GM12878 (cell line): ENCODE data around the gene MFSD11. TPM values are rescaled to one million over a fixed set of nuclear protein-coding genes. Genes with fewer than 3 reads are reported as not detected.

Experiments
- ATAC-seq: fragments of 200-7000 bp; cut with Tn5 transposase; 3 replicates; pipeline ENCODE4 v1.9.1; 2020; ENCODE audit warnings: mild to moderate bottlenecking, moderate library complexity
- BruUV-seq: library from RNA; stranded (reverse); fragments of 400-500 nt; replicated peaks from 2 replicates; lab custom pipeline; 2021; lab: Mats Ljungman, UMichigan
- CTCF ChIA-PET: fragments of 300-600 bp; sonication (Branson Sonifier 250); formaldehyde crosslinking; extraction: SDS; loops from one replicate; lab custom pipeline; 2021; ENCODE audit warnings: inconsistent platforms; lab: Yijun Ruan, JAX
- POLR2A ChIA-PET: fragments of 350-600 bp; formaldehyde crosslinking; extraction: SDS; loops from one replicate; lab custom pipeline; 2021; ENCODE audit warnings: inconsistent platforms; lab: Charles Lee
- RAD21 ChIA-PET: fragments of 300-600 bp; sonication (Branson Sonifier 250); formaldehyde crosslinking; loops from one replicate; lab custom pipeline; 2023; ENCODE audit warnings: antibody characterized with exemption; ENCODE audit not compliant: unreplicated experiment; lab: Charles Lee
- SMC1A ChIA-PET: fragments of 300-600 bp; sonication (Branson Sonifier 250); formaldehyde crosslinking; loops from one replicate; lab custom pipeline; 2023; ENCODE audit not compliant: unreplicated experiment, uncharacterized antibody; lab: Charles Lee
- DNase-seq: peaks from one replicate; pipeline ENCODE4 v3.0.0-alpha.2; 2011; ENCODE audit warnings: low read depth, low spot score
- FAIRE-seq: peaks from 3 replicates; lab custom pipeline; 2011; peaks lifted over from hg19 to GRCh38; lab: Jason Lieb, UNC
- H2AFZ ChIP-seq: 2 replicates; pipeline ENCODE4 v1.6.0; 2011; ENCODE audit warnings: low read depth, low read length, control low read depth; ENCODE audit not compliant: control insufficient read depth
- H3K27ac ChIP-seq: 2 replicates; pipeline ENCODE4 v1.5.1; 2011; ENCODE audit warnings: control low read depth; ENCODE audit not compliant: control insufficient read depth, insufficient read depth
- H3K27me3 ChIP-seq, 2 experiments: replicated peaks in 1 of 2; 2 replicates each; pipeline versions ENCODE4 v1.6.0 to v1.6.1; 2011; ENCODE audit warnings: low read length in 1 of 2; ENCODE audit not compliant: control insufficient read depth in 2 of 2, insufficient read depth in 2 of 2
- H3K36me3 ChIP-seq, 2 experiments: 2 replicates each; pipeline ENCODE4 v1.5.1; 2011; ENCODE audit warnings: low read length in 1 of 2; ENCODE audit not compliant: control insufficient read depth in 2 of 2, insufficient read depth in 2 of 2
- H3K4me1 ChIP-seq: 2 replicates; pipeline ENCODE4 v1.6.1; 2011; ENCODE audit warnings: mild to moderate bottlenecking, low read length, moderate library complexity, mixed read lengths; ENCODE audit not compliant: control insufficient read depth, insufficient read depth
- H3K4me2 ChIP-seq: 2 replicates; pipeline ENCODE4 v1.6.0; 2011; ENCODE audit warnings: control low read depth; ENCODE audit not compliant: control insufficient read depth, insufficient read depth
- H3K4me3 ChIP-seq: fragments of 200-600 bp; sonication (generic); 2 replicates; pipeline ENCODE4 v1.5.1; 2016
- H3K79me2 ChIP-seq: 2 replicates; pipeline ENCODE4 v1.6.0; 2011; ENCODE audit warnings: low read length; ENCODE audit not compliant: control insufficient read depth, insufficient read depth
- H3K9ac ChIP-seq: 2 replicates; pipeline ENCODE4 v1.8.0; 2011; ENCODE audit warnings: low read length, control low read depth, mixed read lengths; ENCODE audit not compliant: control insufficient read depth, insufficient read depth
- H3K9me3 ChIP-seq: replicated peaks from 3 replicates; pipeline ENCODE4 v1.5.1; 2011; ENCODE audit warnings: mild to moderate bottlenecking, low read length; ENCODE audit not compliant: control insufficient read depth, insufficient read depth
- H4K20me1 ChIP-seq: 2 replicates; pipeline ENCODE4 v1.6.0; 2011; ENCODE audit not compliant: control insufficient read depth, insufficient read depth
- CHD1 ChIP-seq: IDR thresholded peaks from 2 replicates; pipeline ENCODE4 v1.6.1; 2012; ENCODE audit warnings: low read depth, low read length, improper control_type of control experiment
- CREB1 ChIP-seq: IDR thresholded peaks from 2 replicates; pipeline ENCODE4 v1.6.1; 2012; ENCODE audit warnings: low read depth, mild to moderate bottlenecking, inconsistent platforms
- EED ChIP-seq: sonication (generic); IDR thresholded peaks from 2 replicates; pipeline ENCODE4 v1.6.1; 2016; ENCODE audit warnings: antibody characterized with exemption, low read depth
- EP300 ChIP-seq, 2 experiments: fragments of 150-350 bp in 1 of 2; IDR thresholded peaks; 2 replicates each; pipeline ENCODE4 v1.6.1; 2011 to 2012; ENCODE audit warnings: low read depth in 2 of 2, low read length in 2 of 2, borderline replicate concordance in 1 of 2, improper control_type of control experiment in 1 of 2, inconsistent platforms in 1 of 2; ENCODE audit not compliant: control insufficient read depth in 1 of 2
- JUNB ChIP-seq: IDR thresholded peaks from 2 replicates; pipeline ENCODE4 v1.6.1; 2016; ENCODE audit warnings: antibody characterized with exemption, mild to moderate bottlenecking
- KAT2A ChIP-seq: conservative IDR thresholded peaks from 2 replicates; pipeline ENCODE4 v1.6.1; 2011; ENCODE audit warnings: low read depth, low read length; ENCODE audit not compliant: control insufficient read depth
- SIN3A ChIP-seq: IDR thresholded peaks from 2 replicates; pipeline ENCODE4 v1.6.1; 2012; ENCODE audit warnings: low read depth, low read length, improper control_type of control experiment
- TCF12 ChIP-seq: IDR thresholded peaks from 2 replicates; pipeline ENCODE4 v1.6.1; 2011; ENCODE audit warnings: low read depth, mild to moderate bottlenecking, low read length
- YBX1 ChIP-seq: fragments of 450-650 bp; IDR thresholded peaks from 2 replicates; pipeline ENCODE4 v1.6.1; 2016; ENCODE audit warnings: antibody characterized with exemption
- WGBS: methylation state at CpG from one replicate; pipeline ENCODE4 v1.1.6; 2016; ENCODE audit warnings: low lambda C conversion rate; ENCODE audit not compliant: insufficient replicate concordance, insufficient coverage; ENCODE audit errors: missing lambda C conversion rate; 5-methylcytosine and 5-hydroxymethylcytosine counted together
- in situ Hi-C: fragments of 300-500 bp; cut with MboI; formaldehyde crosslinking; loops from 9 replicates; pipeline ENCODE4 v1.14.3; 2018; ENCODE audit warnings: mixed read lengths
- intact Hi-C: fragments of 100-400 bp; cut with micrococcal nuclease; formaldehyde crosslinking; loops from one replicate; pipeline ENCODE4 v1.14.2; 2022; ENCODE audit not compliant: unreplicated experiment
- polyA plus RNA-seq, 11 experiments: library from polyadenylated mRNA; depleted of rRNA in 4 of 11; unstranded in 6 of 11; stranded (reverse) in 5 of 11; fragments of >200 nt; fragmentation: Nextera tagmentation in 4 of 11; fragmentation: Illumina TruSeq in 1 of 11; extraction: Ambion mirVana in 4 of 11; extraction: Trizol in 1 of 11; gene quantifications; 1 replicate in 1 of 11; 2 replicates in 10 of 11; pipeline versions ENCODE4 v1.2.1 to v1.2.3, GENCODE V29; 2011 to 2016; ENCODE audit warnings: inconsistent platforms in 2 of 11, missing spikeins in 2 of 11, low read depth in 1 of 11
- total RNA-seq, 4 experiments: library from RNA; depleted of rRNA in 3 of 4; stranded (reverse); fragments of >200 nt in 3 of 4; fragmentation: Illumina TruSeq in 1 of 4; extraction: Trizol in 1 of 4; gene quantifications; 2 replicates each; pipeline versions ENCODE4 v1.2.1 to v1.2.3, GENCODE V29; 2013 to 2021
- TF ChIP-seq, protein P1 (sequence below): IDR thresholded peaks from 2 replicates; pipeline ENCODE4 v1.6.1; 2012; ENCODE audit warnings: mild to moderate bottlenecking, low read depth, low read length

MFSD11 gene
- total and polyA plus RNA-seq, 10 of the 15 experiments (the other 5 are each of a cell fraction or from before 2014, with no cell fraction given): 11.0 to 19.4 (median 15.5) TPM

DNA sequence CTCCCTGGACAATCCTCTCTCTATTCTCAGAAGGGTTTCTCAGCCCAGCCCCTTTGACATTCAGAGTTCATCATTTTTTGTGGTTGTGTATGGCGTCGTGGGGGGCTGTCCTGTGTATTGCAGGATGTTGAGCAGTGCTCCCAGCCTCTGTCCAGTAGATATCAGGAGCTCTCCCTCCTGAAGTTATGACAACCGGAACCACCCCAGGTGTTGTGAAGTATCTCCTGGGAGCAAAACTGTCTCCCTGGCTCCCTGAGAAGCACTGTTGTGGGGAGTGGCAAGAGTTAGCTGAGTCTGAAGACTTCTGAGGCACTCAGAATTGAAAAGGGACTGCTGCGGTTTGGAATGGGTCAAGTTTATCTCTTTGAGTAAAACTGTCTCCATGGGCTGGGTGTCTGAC, 74.3 kb downstream of the MFSD11 start:
- Histone ChIP-seq H3K4me1 (no peaks in the 10 kb centered on the region), H2AFZ (no peak overlapping the region), H3K9ac (no peak overlapping the region), H4K20me1 (no peaks in the 10 kb centered on the region), H3K27me3 (no peaks in the 10 kb centered on the region), H3K79me2 (no peaks in the 10 kb centered on the region), H3K27ac (no peak overlapping the region), H3K36me3 (no peaks in the 10 kb centered on the region), H3K9me3 (no peaks in the 10 kb centered on the region), H3K4me2 (no peak overlapping the region), H3K4me3 (no peak overlapping the region)
- FAIRE-seq (no peak), DNase-seq (no peak), ATAC-seq (no peak)
- in situ Hi-C loops: no loop called here
- RAD21 ChIA-PET: no interaction called here
- WGBS: 21% methylated on average over 4 of the region's 4 CpGs
- intact Hi-C loops: no loop called here
- no TSS peak for BruUV-seq
- SMC1A ChIA-PET: no interaction called here
- CTCF ChIA-PET: interaction anchor here (1.0 kb wide), 1 partner anchor 345 kb away, joined by 3 read pairs; no protein-coding TSS in a partner anchor
- POLR2A ChIA-PET: interaction anchor here (0.6 kb wide), 1 partner anchor 883 kb away, joined by 4 read pairs; no protein-coding TSS in a partner anchor
- TF ChIP-seq, protein P1, sequence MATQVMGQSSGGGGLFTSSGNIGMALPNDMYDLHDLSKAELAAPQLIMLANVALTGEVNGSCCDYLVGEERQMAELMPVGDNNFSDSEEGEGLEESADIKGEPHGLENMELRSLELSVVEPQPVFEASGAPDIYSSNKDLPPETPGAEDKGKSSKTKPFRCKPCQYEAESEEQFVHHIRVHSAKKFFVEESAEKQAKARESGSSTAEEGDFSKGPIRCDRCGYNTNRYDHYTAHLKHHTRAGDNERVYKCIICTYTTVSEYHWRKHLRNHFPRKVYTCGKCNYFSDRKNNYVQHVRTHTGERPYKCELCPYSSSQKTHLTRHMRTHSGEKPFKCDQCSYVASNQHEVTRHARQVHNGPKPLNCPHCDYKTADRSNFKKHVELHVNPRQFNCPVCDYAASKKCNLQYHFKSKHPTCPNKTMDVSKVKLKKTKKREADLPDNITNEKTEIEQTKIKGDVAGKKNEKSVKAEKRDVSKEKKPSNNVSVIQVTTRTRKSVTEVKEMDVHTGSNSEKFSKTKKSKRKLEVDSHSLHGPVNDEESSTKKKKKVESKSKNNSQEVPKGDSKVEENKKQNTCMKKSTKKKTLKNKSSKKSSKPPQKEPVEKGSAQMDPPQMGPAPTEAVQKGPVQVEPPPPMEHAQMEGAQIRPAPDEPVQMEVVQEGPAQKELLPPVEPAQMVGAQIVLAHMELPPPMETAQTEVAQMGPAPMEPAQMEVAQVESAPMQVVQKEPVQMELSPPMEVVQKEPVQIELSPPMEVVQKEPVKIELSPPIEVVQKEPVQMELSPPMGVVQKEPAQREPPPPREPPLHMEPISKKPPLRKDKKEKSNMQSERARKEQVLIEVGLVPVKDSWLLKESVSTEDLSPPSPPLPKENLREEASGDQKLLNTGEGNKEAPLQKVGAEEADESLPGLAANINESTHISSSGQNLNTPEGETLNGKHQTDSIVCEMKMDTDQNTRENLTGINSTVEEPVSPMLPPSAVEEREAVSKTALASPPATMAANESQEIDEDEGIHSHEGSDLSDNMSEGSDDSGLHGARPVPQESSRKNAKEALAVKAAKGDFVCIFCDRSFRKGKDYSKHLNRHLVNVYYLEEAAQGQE: no peak
- TF ChIP-seq SIN3A (no peak), JUNB (no peak), EED (no peak), KAT2A (no peak), TCF12 (no peak), EP300 (IDR thresholded peaks at IDR 0.05; ENCODE audit: borderline replicate concordance in 1 of 2, control insufficient read depth in 1 of 2, low read depth in 2 of 2, low read length in 2 of 2) (no peak), CHD1 (no peak), YBX1 (no peak), CREB1 (no peak)
